Fibroblast of skin of right quadriceps (primary cell): ENCODE results near the gene DDX43.
A peak's percentile ranks its signal among the peaks of the same experiment; 100 is the strongest.
"Not testable (repeated sequence)": the region's sequence is repeated elsewhere in the genome, so short reads cannot be mapped to it uniquely, and the experiment has no call there.

Experiments
- DNase-seq: peaks from one replicate; pipeline ENCODE4 v3.0.0-alpha.2; 2013

DDX43 gene

GRCh38 chr6:73389854-73390253, 4.8 kb upstream of the DDX43 start:
- no peak for DNase-seq

- no peak for DNase-seq
Measured at GRCh38 chr6:73391675-73392074, 3.0 kb upstream of the DDX43 start.

- not testable (repeated sequence) for DNase-seq
Measured at GRCh38 chr6:73392188-73392587, 2.4 kb upstream of the DDX43 start.

- DNase-seq: no peak
Measured at GRCh38 chr6:73393278-73393677, 1.4 kb upstream of the DDX43 start.

GRCh38 chr6:73395875-73396274, 1.2 kb downstream of the DDX43 start:
- DNase-seq: no peak

GRCh38 chr6:73400656-73401055, 6.0 kb downstream of the DDX43 start:
- no peak for DNase-seq

- DNase-seq: no peak
Measured at GRCh38 chr6:73409395-73409794, 14.8 kb downstream of the DDX43 start.

GRCh38 chr6:73413102-73413501, 18.5 kb downstream of the DDX43 start:
- no peak for DNase-seq

GRCh38 chr6:73418081-73418741, 23.6 kb downstream of the DDX43 start:
- DNase-seq: peak; percentile 10

GRCh38 chr6:73421534-73421933, 26.9 kb downstream of the DDX43 start:
- DNase-seq: no peak

GRCh38 chr6:73435236-73435635, 40.6 kb downstream of the DDX43 start:
- DNase-seq: no peak

GRCh38 chr6:73443555-73443954, 48.9 kb downstream of the DDX43 start:
- DNase-seq: no peak

- peak; percentile 58 for DNase-seq
Measured at GRCh38 chr6:73451223-73452106, 56.8 kb downstream of the DDX43 start.

GRCh38 chr6:73452107-73452461, 57.5 kb downstream of the DDX43 start, which contains the start of gene CGAS:
TSS of gene CGAS (minus strand) at chr6:73452297. CDS start at chr6:73452181, 116 bp downstream.
- DNase-seq: peak; percentile 70

GRCh38 chr6:73455865-73456629, 61.4 kb downstream of the DDX43 start:
- DNase-seq: no peak

GRCh38 chr6:73459474-73459873, 64.8 kb downstream of the DDX43 start:
- DNase-seq: not testable (repeated sequence)

- DNase-seq: no peak
Measured at GRCh38 chr6:73460056-73460455, 65.4 kb downstream of the DDX43 start.

- peak; percentile 91 for DNase-seq
Measured at GRCh38 chr6:73461537-73462350, 67.1 kb downstream of the DDX43 start, which contains the start of gene MTO1. TSS of gene MTO1 (plus strand) at chr6:73461737. CDS start at chr6:73461855, 118 bp downstream.
